NB4 (cell line): ENCODE data around the gene FAM20C.

Source experiments
- CTCF ChIP-seq: IDR thresholded peaks from one replicate; pipeline ENCODE4 v1.5.1; 2012; ENCODE audit warnings: low read depth, low read length
- MAX ChIP-seq: IDR thresholded peaks from 2 replicates; pipeline ENCODE4 v1.6.1; 2011; ENCODE audit warnings: low read depth, low read length
- MYC ChIP-seq: IDR thresholded peaks from 2 replicates; pipeline ENCODE4 v1.6.1; 2011; ENCODE audit warnings: low read depth, low read length

GRCh38 chr7:171364-171904 is 20.9 kb upstream of the FAM20C start:
- TF ChIP-seq CTCF (no peak), MYC (no peak), MAX (no peak)
